HepG2 (cell line): ENCODE data around the gene CITED2. TPM values are rescaled to one million over a fixed set of nuclear protein-coding genes. Genes with fewer than 3 reads are reported as not detected.

Experiments used
- ATM ChIP-seq: fragments of 450-650 bp; IDR thresholded peaks from 2 replicates; pipeline ENCODE4 v1.7.1; 2017; ENCODE audit warnings: mild to moderate bottlenecking, borderline replicate concordance
- KLF11 ChIP-seq: IDR thresholded peaks from 2 replicates; pipeline ENCODE4 v1.6.1; 2016; ENCODE audit warnings: missing compliant biosample characterization
- KMT2A ChIP-seq: sonication (generic); formaldehyde crosslinking; IDR thresholded peaks from 2 replicates; pipeline ENCODE4 v1.4.0; 2020; ENCODE audit warnings: missing genetic modification reagents
- MTERF4 ChIP-seq: sonication (generic); formaldehyde crosslinking; IDR thresholded peaks from 2 replicates; pipeline ENCODE4 v1.8.0; 2023; ENCODE audit warnings: mild to moderate bottlenecking, missing genetic modification reagents
- PRDM4 ChIP-seq: sonication (generic); formaldehyde crosslinking; IDR thresholded peaks from 2 replicates; pipeline ENCODE4 v1.9.0; 2021; ENCODE audit warnings: missing genetic modification reagents, borderline replicate concordance
- SMARCE1 ChIP-seq: fragments of 450-650 bp; IDR thresholded peaks from 2 replicates; pipeline ENCODE4 v1.6.1; 2017; ENCODE audit warnings: borderline replicate concordance
- TBX2 ChIP-seq: sonication (generic); formaldehyde crosslinking; IDR thresholded peaks from 2 replicates; pipeline ENCODE4 v1.5.0; 2020; ENCODE audit warnings: missing genetic modification reagents, mild to moderate bottlenecking, borderline replicate concordance
- TIGD3 ChIP-seq: sonication (generic); formaldehyde crosslinking; IDR thresholded peaks from 2 replicates; pipeline ENCODE4 v1.5.1; 2020; ENCODE audit warnings: mild to moderate bottlenecking, missing genetic modification reagents, borderline replicate concordance
- ZMYM4 ChIP-seq: sonication (generic); formaldehyde crosslinking; IDR thresholded peaks from 2 replicates; pipeline ENCODE4 v1.8.1; 2023; ENCODE audit warnings: mild to moderate bottlenecking, missing genetic modification reagents
- ZNF430 ChIP-seq: sonication (generic); formaldehyde crosslinking; IDR thresholded peaks from 2 replicates; pipeline ENCODE4 v1.9.0; 2021; ENCODE audit warnings: mild to moderate bottlenecking, missing genetic modification reagents
- ZNF570 ChIP-seq: sonication (generic); formaldehyde crosslinking; IDR thresholded peaks from 2 replicates; pipeline ENCODE4 v1.4.0; 2020; ENCODE audit warnings: mild to moderate bottlenecking, missing genetic modification reagents, borderline replicate concordance
- ZNF660 ChIP-seq: sonication (generic); formaldehyde crosslinking; IDR thresholded peaks from 2 replicates; pipeline ENCODE4 v1.5.1; 2020; ENCODE audit warnings: mild to moderate bottlenecking, low read depth, missing genetic modification reagents, borderline replicate concordance
- ZNF703 ChIP-seq: sonication (generic); formaldehyde crosslinking; IDR thresholded peaks from 2 replicates; pipeline ENCODE4 v1.5.1; 2020; ENCODE audit warnings: missing genetic modification reagents, mild to moderate bottlenecking, moderate library complexity, borderline replicate concordance
- ZSCAN30 ChIP-seq: sonication (generic); formaldehyde crosslinking; IDR thresholded peaks from 2 replicates; pipeline ENCODE4 v1.5.0; 2020; ENCODE audit warnings: mild to moderate bottlenecking, missing genetic modification reagents
- ZSCAN9 ChIP-seq: IDR thresholded peaks from 2 replicates; pipeline ENCODE4 v1.6.1; 2016; ENCODE audit warnings: borderline replicate concordance
- polyA plus RNA-seq, 8 experiments: library from polyadenylated mRNA; depleted of rRNA in 3 of 8; stranded (reverse) in 7 of 8; unstranded in 1 of 8; fragments of >200 nt; fragmentation: Illumina TruSeq in 4 of 8; extraction: Trizol in 4 of 8; gene quantifications; 2 replicates each; pipeline versions ENCODE4 v1.2.1 to v1.2.3, GENCODE V29; 2011 to 2016; ENCODE audit warnings: low read depth in 4 of 8, missing spikeins in 1 of 8, mixed read lengths in 1 of 8; ENCODE audit not compliant: insufficient read depth in 1 of 8
- total RNA-seq, 5 experiments: library from RNA; depleted of rRNA; stranded (reverse); fragments of >200 nt; fragmentation: Illumina TruSeq; extraction: Trizol; gene quantifications; 2 replicates each; pipeline ENCODE4 v1.2.3, GENCODE V29; 2016; ENCODE audit warnings: low read depth in 1 of 5
- TF ChIP-seq, protein P1 (sequence below), 2 experiments: sonication (generic) in 1 of 2; formaldehyde crosslinking in 1 of 2; IDR thresholded peaks; 2 replicates each; pipeline versions ENCODE4 v1.4.0 to v1.6.1; 2018 to 2020; ENCODE audit warnings: missing genetic modification reagents in 2 of 2, borderline replicate concordance in 1 of 2, low read depth in 1 of 2, mild to moderate bottlenecking in 1 of 2, missing biosample characterization in 1 of 2
- TF ChIP-seq, protein P2 (sequence below): IDR thresholded peaks from 2 replicates; pipeline ENCODE4 v1.4.0; 2020; ENCODE audit warnings: mild to moderate bottlenecking, missing genetic modification reagents

CITED2 gene
- total and polyA plus RNA-seq, 2 of the 13 experiments (the other 11 are each of a cell fraction or from before 2014, with no cell fraction given): 17.6 to 57.2 TPM

DNA sequence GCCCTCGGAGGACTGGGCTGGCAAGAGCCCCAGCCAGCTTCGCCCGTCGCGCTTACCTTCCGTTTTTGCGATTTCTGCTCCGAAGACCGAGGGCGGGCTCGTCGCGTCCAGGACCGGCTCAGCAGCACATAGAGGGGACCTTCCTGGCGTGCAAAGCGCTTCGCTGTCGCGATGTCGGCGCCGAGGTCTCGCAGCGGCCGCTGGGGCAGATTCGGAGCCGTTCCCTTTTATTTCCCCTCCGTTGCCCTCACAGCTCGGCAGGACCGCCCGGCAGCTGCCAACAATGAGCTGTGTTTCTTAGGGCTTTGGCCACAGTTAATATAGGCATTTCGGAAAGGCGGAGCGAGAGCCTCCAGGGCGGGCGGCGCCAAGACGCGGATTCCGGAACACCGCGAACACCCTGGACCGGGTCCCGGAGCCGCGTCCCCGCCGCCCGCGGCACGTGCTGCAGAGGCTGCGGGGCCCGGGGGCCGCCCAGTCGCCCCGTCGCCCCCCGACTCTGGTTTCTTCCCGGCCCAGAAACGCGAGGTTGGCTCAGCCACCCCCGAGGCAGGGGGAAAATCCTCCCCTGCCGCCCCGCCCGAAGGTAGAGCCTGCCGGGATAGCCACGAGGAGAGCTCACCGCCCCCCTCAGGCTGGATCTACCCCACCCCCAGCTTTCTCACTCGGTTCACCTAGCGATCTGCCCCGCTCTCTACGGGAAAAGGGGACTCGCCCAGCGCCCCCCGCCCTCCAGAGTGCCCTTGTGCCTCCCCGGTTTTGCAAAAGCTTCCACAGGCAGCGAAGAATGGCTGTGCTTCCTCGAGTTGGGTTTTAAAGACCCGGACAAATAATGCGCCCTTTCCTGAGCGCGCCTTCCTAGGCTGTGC lies at the start of gene CITED2 (continued):
- TF ChIP-seq, protein P1, sequence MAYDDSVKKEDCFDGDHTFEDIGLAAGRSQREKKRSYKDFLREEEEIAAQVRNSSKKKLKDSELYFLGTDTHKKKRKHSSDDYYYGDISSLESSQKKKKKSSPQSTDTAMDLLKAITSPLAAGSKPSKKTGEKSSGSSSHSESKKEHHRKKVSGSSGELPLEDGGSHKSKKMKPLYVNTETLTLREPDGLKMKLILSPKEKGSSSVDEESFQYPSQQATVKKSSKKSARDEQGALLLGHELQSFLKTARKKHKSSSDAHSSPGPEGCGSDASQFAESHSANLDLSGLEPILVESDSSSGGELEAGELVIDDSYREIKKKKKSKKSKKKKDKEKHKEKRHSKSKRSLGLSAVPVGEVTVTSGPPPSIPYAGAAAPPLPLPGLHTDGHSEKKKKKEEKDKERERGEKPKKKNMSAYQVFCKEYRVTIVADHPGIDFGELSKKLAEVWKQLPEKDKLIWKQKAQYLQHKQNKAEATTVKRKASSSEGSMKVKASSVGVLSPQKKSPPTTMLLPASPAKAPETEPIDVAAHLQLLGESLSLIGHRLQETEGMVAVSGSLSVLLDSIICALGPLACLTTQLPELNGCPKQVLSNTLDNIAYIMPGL (CRISPR knock-in tag; IDR thresholded peaks at IDR 0.05; ENCODE audit: borderline replicate concordance in 1 of 2, low read depth in 1 of 2): peak; percentile 82 to 90
- TF ChIP-seq ZNF430 (CRISPR knock-in tag) (peak; percentile 95), KMT2A (CRISPR knock-in tag) (peak; percentile 97), ATM (no peak), MTERF4 (CRISPR knock-in tag) (peak; percentile 62; the same call in 1 of the 2 replicates), PRDM4 (CRISPR knock-in tag) (peak; percentile 81; the same call in 1 of the 2 replicates), ZNF570 (CRISPR knock-in tag) (no peak), TBX2 (CRISPR knock-in tag) (peak; percentile 94), ZSCAN30 (CRISPR knock-in tag) (peak; percentile 93), ZNF703 (CRISPR knock-in tag) (peak; percentile 30; the same call in 1 of the 2 replicates), ZMYM4 (CRISPR knock-in tag) (peak; percentile 99), SMARCE1 (no peak), KLF11 (CRISPR knock-in tag) (peak; percentile 98), ZNF660 (CRISPR knock-in tag) (no peak), ZSCAN9 (CRISPR knock-in tag) (peak; percentile 100), TIGD3 (CRISPR knock-in tag) (no peak)
- TF ChIP-seq, protein P2, sequence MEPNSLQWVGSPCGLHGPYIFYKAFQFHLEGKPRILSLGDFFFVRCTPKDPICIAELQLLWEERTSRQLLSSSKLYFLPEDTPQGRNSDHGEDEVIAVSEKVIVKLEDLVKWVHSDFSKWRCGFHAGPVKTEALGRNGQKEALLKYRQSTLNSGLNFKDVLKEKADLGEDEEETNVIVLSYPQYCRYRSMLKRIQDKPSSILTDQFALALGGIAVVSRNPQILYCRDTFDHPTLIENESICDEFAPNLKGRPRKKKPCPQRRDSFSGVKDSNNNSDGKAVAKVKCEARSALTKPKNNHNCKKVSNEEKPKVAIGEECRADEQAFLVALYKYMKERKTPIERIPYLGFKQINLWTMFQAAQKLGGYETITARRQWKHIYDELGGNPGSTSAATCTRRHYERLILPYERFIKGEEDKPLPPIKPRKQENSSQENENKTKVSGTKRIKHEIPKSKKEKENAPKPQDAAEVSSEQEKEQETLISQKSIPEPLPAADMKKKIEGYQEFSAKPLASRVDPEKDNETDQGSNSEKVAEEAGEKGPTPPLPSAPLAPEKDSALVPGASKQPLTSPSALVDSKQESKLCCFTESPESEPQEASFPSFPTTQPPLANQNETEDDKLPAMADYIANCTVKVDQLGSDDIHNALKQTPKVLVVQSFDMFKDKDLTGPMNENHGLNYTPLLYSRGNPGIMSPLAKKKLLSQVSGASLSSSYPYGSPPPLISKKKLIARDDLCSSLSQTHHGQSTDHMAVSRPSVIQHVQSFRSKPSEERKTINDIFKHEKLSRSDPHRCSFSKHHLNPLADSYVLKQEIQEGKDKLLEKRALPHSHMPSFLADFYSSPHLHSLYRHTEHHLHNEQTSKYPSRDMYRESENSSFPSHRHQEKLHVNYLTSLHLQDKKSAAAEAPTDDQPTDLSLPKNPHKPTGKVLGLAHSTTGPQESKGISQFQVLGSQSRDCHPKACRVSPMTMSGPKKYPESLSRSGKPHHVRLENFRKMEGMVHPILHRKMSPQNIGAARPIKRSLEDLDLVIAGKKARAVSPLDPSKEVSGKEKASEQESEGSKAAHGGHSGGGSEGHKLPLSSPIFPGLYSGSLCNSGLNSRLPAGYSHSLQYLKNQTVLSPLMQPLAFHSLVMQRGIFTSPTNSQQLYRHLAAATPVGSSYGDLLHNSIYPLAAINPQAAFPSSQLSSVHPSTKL (CRISPR knock-in tag): peak; percentile 83
